GM19397 (cell line): ENCODE data around the gene PCDHAC1.

ENCODE experiments used
- ATAC-seq: cut with Tn5 transposase; IDR thresholded peaks from one replicate; pipeline ENCODE4 v1.9.1; 2021; ENCODE audit warnings: mild to moderate bottlenecking, moderate library complexity; ENCODE audit not compliant: unreplicated experiment

PCDHAC1 gene

DNA sequence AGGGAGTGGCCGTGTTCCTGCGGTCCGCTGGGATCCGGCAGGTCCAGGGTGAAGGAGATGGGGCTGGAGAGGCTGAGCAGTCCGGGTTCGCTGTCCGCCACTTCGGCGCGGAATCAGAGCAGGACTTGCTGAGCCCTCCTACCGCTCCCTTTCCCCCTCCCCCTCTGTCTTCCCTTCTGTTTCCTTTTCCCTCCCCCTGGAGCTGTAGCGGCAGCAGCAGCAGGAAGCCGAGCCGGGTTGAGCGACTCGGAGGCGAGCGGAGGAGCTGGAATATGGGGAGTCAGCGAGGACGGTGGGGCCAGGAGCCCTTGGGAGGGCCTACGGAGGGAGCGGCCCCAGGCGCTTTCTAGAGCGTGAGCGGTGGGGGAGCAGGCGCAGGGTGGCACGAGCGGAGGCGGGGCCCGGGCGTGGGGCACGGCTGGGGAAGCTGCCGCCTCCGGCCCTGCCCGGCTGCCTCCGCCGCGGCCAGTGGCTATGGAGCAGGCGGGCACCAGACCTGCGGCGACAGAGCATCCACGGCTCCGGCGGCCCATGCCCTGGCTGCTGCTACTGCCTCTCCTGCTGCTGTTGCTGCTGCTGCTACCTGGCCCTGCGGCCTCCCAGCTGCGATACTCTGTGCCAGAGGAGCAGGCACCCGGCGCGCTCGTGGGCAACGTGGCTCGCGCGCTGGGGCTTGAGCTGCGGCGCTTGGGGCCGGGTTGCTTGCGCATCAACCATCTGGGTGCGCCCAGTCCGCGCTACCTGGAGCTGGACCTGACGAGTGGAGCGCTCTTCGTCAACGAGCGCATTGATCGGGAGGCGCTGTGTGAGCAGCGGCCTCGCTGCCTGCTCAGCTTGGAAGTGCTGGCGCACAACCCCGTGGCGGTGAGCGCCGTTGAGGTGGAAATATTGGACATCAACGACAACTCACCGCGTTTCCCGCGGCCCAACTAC is 40.5 kb downstream of the PCDHAC1 start, which contains the start of gene PCDHAC2:
TSS of gene PCDHAC2 (plus strand) at position 184 of the 933 bp plus-strand sequence. CDS start at position 475, 291 bp downstream.
- ATAC-seq: no peak

DNA sequence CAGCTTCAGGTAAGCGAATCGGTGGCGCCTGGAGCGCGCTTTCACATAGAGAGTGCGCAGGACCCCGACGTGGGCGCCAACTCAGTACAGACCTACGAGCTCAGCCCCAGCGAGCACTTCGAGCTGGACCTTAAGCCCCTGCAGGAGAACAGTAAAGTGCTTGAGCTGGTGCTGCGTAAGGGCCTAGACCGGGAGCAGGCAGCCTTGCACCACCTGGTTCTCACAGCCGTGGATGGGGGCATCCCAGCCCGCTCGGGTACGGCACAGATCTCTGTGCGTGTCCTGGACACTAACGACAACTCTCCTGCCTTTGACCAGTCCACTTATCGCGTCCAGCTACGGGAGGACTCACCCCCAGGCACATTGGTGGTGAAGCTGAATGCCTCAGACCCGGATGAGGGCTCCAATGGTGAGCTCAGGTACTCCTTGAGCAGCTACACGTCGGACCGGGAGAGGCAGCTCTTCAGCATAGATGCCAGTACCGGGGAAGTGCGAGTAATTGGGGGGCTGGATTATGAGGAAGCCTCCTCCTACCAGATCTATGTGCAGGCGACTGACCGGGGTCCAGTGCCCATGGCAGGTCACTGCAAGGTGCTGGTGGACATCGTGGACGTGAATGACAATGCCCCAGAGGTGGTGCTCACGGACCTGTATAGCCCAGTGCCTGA is 41.3 kb downstream of the PCDHAC1 start:
- ATAC-seq: no peak

DNA sequence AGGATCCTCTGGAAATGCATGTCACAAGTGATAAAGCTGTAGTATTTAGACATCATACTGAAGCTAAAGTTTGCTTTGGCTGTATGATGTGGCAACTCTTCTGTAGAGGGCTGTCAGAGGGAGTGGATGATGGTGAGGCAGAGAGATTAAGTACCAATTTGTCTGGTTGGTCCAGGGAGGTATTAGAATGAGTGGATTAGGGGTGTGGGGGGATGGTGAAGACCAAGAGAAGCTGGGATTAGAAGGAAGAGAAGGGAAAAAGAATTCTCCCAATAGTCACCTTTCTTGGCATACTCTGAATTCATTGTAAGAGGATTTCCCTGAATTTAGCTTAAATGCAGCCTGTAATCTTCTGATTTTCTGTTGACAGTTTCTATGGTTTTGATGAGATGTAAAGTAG is 43.8 kb downstream of the PCDHAC1 start:
- no peak for ATAC-seq

GRCh38 chr5:140973550-140973949 is 47.5 kb downstream of the PCDHAC1 start:
- ATAC-seq: no peak

DNA sequence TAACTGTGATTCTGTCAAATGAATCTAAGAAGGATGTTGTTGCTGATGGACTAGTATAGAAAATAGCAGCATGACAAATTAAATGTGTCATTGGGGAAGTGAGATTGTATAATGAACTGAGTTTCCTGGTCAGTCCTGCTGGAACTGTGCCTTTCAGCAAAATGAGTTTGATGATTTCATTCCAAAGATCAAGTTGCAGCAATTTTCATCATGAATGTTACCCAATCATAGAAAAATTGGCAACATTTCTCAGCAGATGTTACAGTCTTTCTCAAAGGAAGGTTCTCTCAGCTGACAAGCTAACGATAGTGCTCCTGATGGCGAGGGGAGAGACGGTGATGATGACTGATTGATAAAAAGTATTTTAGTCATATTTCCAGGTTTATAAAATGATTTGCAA is 50.9 kb downstream of the PCDHAC1 start:
- ATAC-seq: no peak

DNA sequence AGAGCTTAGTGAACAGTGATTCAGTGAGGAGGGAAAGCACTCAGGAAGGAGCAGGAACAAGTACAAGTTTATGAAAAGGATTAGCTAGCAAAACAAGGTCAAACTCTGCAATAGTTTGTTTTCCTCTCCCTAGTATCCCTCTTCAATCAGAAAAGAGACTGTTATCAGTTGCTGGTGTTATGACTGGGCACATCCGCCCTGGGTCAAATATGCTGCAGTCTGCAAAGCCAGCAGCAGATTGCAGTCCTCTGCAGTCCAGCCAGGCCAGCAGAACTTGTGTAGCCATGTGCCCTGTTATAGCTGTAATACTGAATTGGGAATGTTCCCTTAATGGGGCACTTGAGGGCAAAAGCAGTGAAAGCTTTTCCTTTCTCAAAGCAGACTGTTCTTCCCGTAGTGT is 52.2 kb downstream of the PCDHAC1 start:
- ATAC-seq: no peak

- ATAC-seq: no peak
Measured at GRCh38 chr5:140978983-140979382, 52.9 kb downstream of the PCDHAC1 start.
